Fibroblast of skin of left quadriceps (primary cell): Measurements from ENCODE around the gene PACS1.

Source experiments
- DNase-seq, 2 experiments: peaks; one replicate each; pipeline ENCODE4 v3.0.0-alpha.2; 2013; ENCODE audit warnings: low read depth in 2 of 2

The PACS1 gene

GRCh38 chr11:66288671-66289547, 218.8 kb downstream of the PACS1 start, which contains the start of gene YIF1A:
YIF1A (minus strand) TSS chr11:66289143; CDS start chr11:66288985, 158 bp downstream.
- DNase-seq: peak; percentile 99

GRCh38 chr11:66289548-66290329, 219.7 kb downstream of the PACS1 start:
- DNase-seq: no peak

DNA sequence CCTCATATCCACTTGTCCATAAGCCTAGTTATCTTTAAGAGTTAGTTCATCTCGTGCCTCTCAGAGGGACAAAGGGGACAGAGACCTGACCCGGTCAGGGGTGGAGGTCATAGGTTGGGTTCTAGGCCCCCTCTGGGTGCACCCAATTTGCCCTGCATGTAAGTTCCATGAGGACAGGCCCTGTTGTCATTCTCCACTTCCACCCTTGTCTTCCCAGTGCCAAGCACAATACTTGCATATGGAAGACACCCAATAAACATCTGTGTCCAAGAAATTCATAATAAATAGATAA, 220.2 kb downstream of the PACS1 start:
- DNase-seq: no peak

DNA sequence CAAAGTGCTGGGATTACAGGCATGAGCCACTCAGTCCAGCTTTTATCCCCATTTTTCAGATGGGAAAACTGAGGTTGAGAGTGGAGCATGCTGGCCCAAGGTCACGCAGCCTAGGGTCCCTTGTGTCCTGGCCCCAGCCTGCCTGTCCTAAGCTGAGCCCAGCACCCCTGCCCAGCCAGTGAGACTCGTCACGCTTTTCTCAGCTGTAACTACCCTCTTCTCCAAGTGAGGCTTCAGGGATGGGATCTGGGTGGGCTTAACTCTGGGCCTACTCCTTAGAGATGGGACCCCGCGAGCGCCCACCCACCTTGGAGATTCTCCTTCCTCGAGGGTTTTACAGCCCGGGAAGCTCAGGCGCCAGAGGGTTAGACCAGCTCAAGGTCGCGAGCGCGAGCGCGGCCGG, 221.2 kb downstream of the PACS1 start:
- DNase-seq: no peak

GRCh38 chr11:66291706-66292542, 221.9 kb downstream of the PACS1 start, which contains the start of gene TMEM151A:
TMEM151A (plus strand) TSS chr11:66291894; CDS start chr11:66292014, 120 bp downstream.
- DNase-seq: no peak

GRCh38 chr11:66292543-66293332, 222.7 kb downstream of the PACS1 start:
- no peak for DNase-seq

GRCh38 chr11:66293352-66293751, 223.3 kb downstream of the PACS1 start:
- DNase-seq: no peak

GRCh38 chr11:66293777-66294625, 223.9 kb downstream of the PACS1 start:
- no peak for DNase-seq
